ENCODE measurements around the gene KCNK4.

DNA sequence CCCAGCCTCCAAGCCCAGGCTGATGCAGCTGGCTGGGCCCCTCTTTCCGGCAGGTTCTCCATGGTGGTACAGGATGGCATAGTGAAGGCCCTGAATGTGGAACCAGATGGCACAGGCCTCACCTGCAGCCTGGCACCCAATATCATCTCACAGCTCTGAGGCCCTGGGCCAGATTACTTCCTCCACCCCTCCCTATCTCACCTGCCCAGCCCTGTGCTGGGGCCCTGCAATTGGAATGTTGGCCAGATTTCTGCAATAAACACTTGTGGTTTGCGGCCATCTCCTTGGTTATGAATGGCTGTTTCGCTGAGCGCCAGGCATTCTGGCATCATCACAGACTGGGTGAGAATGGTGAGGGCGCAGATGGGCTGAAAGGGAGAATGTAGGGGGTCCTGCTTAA is 30.4 kb downstream of the KCNK4 start:
- TF ChIP-seq, protein P1, sequence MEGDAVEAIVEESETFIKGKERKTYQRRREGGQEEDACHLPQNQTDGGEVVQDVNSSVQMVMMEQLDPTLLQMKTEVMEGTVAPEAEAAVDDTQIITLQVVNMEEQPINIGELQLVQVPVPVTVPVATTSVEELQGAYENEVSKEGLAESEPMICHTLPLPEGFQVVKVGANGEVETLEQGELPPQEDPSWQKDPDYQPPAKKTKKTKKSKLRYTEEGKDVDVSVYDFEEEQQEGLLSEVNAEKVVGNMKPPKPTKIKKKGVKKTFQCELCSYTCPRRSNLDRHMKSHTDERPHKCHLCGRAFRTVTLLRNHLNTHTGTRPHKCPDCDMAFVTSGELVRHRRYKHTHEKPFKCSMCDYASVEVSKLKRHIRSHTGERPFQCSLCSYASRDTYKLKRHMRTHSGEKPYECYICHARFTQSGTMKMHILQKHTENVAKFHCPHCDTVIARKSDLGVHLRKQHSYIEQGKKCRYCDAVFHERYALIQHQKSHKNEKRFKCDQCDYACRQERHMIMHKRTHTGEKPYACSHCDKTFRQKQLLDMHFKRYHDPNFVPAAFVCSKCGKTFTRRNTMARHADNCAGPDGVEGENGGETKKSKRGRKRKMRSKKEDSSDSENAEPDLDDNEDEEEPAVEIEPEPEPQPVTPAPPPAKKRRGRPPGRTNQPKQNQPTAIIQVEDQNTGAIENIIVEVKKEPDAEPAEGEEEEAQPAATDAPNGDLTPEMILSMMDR (IDR thresholded peaks at IDR 0.05): no peak
- TF ChIP-seq REST (IDR thresholded peaks at IDR 0.05; ENCODE audit: insufficient read depth in 1 of 2, low read depth in 2 of 2, low read length in 1 of 2): no peak
- no peak for TF ChIP-seq POLR2AphosphoS5 (IDR thresholded peaks at IDR 0.05; ENCODE audit: low read depth, low read length)
